DOHH2 (cell line): ENCODE results near the gene LRP1-AS.

Experiments used
- H3F3A ChIP-seq: fragments of 200-600 bp; sonication (generic), shearing (Covaris generic); 2 replicates; pipeline ENCODE4 v1.6.0; 2016; ENCODE audit warnings: antibody characterized with exemption, mild to moderate bottlenecking; ENCODE audit not compliant: control insufficient read depth, insufficient read depth
- H3K27ac ChIP-seq: fragments of 200-600 bp; sonication (generic); 2 replicates; pipeline ENCODE4 v1.5.1; 2014; ENCODE audit warnings: low read depth, mild to moderate bottlenecking, low read length, moderate library complexity
- H3K27me3 ChIP-seq: fragments of 200-600 bp; sonication (generic); 2 replicates; pipeline ENCODE4 v1.6.1; 2014; ENCODE audit warnings: mild to moderate bottlenecking, low read length, mixed read lengths; ENCODE audit not compliant: control insufficient read depth
- H3K36me3 ChIP-seq: fragments of 200-600 bp; sonication (generic); 2 replicates; pipeline ENCODE4 v1.6.1; 2014; ENCODE audit warnings: mild to moderate bottlenecking, low read length, moderate library complexity, mixed read lengths; ENCODE audit not compliant: control insufficient read depth
- H3K4me1 ChIP-seq: fragments of 200-600 bp; sonication (generic); 2 replicates; pipeline ENCODE4 v1.6.1; 2014; ENCODE audit warnings: mild to moderate bottlenecking, low read length, mixed read lengths; ENCODE audit not compliant: control insufficient read depth
- H3K4me2 ChIP-seq: fragments of 200-600 bp; sonication (generic); 2 replicates; pipeline ENCODE4 v1.6.0; 2014; ENCODE audit warnings: mild to moderate bottlenecking, low read length, moderate library complexity
- H3K4me3 ChIP-seq: fragments of 200-600 bp; sonication (generic); 2 replicates; pipeline ENCODE4 v1.5.1; 2014; ENCODE audit warnings: mild to moderate bottlenecking, low read length, mixed read lengths
- H3K79me2 ChIP-seq: fragments of 200-600 bp; sonication (generic); 2 replicates; pipeline ENCODE4 v1.6.1; 2014; ENCODE audit warnings: mild to moderate bottlenecking, low read length, mixed read lengths; ENCODE audit not compliant: control insufficient read depth
- H3K9me2 ChIP-seq: fragments of 200-600 bp; sonication (generic); replicated peaks from 2 replicates; pipeline ENCODE4 v1.6.1; 2014; ENCODE audit warnings: mild to moderate bottlenecking, low read length, mixed read lengths; ENCODE audit not compliant: control insufficient read depth
- H3K9me3 ChIP-seq: fragments of 200-600 bp; sonication (generic); 2 replicates; pipeline ENCODE4 v1.6.1; 2014; ENCODE audit warnings: antibody characterized with exemption, low read length, mixed read lengths; ENCODE audit not compliant: control insufficient read depth, insufficient read depth
- H4K20me1 ChIP-seq: fragments of 200-600 bp; sonication (generic); 2 replicates; pipeline ENCODE4 v1.6.0; 2014; ENCODE audit warnings: low read depth, mild to moderate bottlenecking, antibody characterized with exemption, low read length, moderate library complexity; ENCODE audit not compliant: control insufficient read depth, insufficient read depth
- CTCF ChIP-seq: fragments of 200-600 bp; sonication (generic); IDR thresholded peaks from one replicate; pipeline ENCODE4 v1.5.1; 2014; ENCODE audit warnings: antibody characterized with exemption, mild to moderate bottlenecking, low read depth, low read length; ENCODE audit not compliant: poor library complexity, severe bottlenecking
- EZH2phosphoT487 ChIP-seq: fragments of 200-600 bp; sonication (generic); IDR thresholded peaks from 2 replicates; pipeline ENCODE4 v1.6.1; 2017; ENCODE audit warnings: borderline replicate concordance, mild to moderate bottlenecking, antibody characterized with exemption, low read length, moderate library complexity, mixed read lengths

Gene LRP1-AS

GRCh38 chr12:57107456-57108155, 39.8 kb downstream of the LRP1-AS start:
- no peaks in the 10 kb centered on the region for H3K9me2 ChIP-seq
- H3K27ac ChIP-seq, result no peak overlapping the region
- TF ChIP-seq CTCF, result no peak
- no peak for TF ChIP-seq EZH2phosphoT487
- no peak overlapping the region for H3K4me3 ChIP-seq
- no peak overlapping the region for H3K4me2 ChIP-seq
- peaks cover 58% of the 10 kb centered on the region for H3K79me2 ChIP-seq
- H4K20me1 ChIP-seq, result peaks cover 22% of the 10 kb centered on the region; the same call in 1 of the 2 replicates
- H3K4me1 ChIP-seq, result peaks cover 38% of the 10 kb centered on the region
- no peaks in the 10 kb centered on the region for H3F3A ChIP-seq
- no peaks in the 10 kb centered on the region for H3K9me3 ChIP-seq
- H3K36me3 ChIP-seq, result peaks cover 76% of the 10 kb centered on the region
- no peaks in the 10 kb centered on the region for H3K27me3 ChIP-seq

- H3K4me1 ChIP-seq, result peaks cover 25% of the 10 kb centered on the region
- H3K27me3 ChIP-seq, result no peaks in the 10 kb centered on the region
- H3K9me2 ChIP-seq, result no peaks in the 10 kb centered on the region
- no peak overlapping the region for H3K27ac ChIP-seq
- H3K4me3 ChIP-seq, result no peak overlapping the region
- H4K20me1 ChIP-seq, result peaks cover 22% of the 10 kb centered on the region; the same call in 1 of the 2 replicates
- no peaks in the 10 kb centered on the region for H3K9me3 ChIP-seq
- TF ChIP-seq CTCF, result no peak
- TF ChIP-seq EZH2phosphoT487, result no peak
- H3K4me2 ChIP-seq, result no peak overlapping the region
- H3F3A ChIP-seq, result no peaks in the 10 kb centered on the region
- peaks cover 86% of the 10 kb centered on the region for H3K36me3 ChIP-seq
- peaks cover 50% of the 10 kb centered on the region for H3K79me2 ChIP-seq
These were observed 41.3 kb downstream of the LRP1-AS start for GRCh38 chr12:57106021-57106708.

GRCh38 chr12:57105011-57105753, 42.2 kb downstream of the LRP1-AS start:
- H3K36me3 ChIP-seq, result peaks cover 81% of the 10 kb centered on the region
- TF ChIP-seq CTCF (no peak), EZH2phosphoT487 (no peak)
- H3K27me3 ChIP-seq, result no peaks in the 10 kb centered on the region

More at GRCh38 chr12:57105011-57105753, 42.2 kb downstream of the LRP1-AS start:
- Histone ChIP-seq H3K9me2 (no peaks in the 10 kb centered on the region), H3K4me1 (peaks cover 25% of the 10 kb centered on the region), H3K9me3 (no peaks in the 10 kb centered on the region), H3K4me2 (no peak overlapping the region), H4K20me1 (peaks cover 22% of the 10 kb centered on the region; the same call in 1 of the 2 replicates), H3K4me3 (no peak overlapping the region), H3F3A (no peaks in the 10 kb centered on the region; the same call in 1 of the 2 replicates), H3K79me2 (peaks cover 40% of the 10 kb centered on the region), H3K27ac (no peak overlapping the region)
